HuH-7 (cell line): ENCODE results near the gene ZBTB7C.

Source experiments
- DNase-seq: peaks from one replicate; pipeline ENCODE4 v3.0.0; 2011; ENCODE audit warnings: low spot score

ZBTB7C gene

DNA sequence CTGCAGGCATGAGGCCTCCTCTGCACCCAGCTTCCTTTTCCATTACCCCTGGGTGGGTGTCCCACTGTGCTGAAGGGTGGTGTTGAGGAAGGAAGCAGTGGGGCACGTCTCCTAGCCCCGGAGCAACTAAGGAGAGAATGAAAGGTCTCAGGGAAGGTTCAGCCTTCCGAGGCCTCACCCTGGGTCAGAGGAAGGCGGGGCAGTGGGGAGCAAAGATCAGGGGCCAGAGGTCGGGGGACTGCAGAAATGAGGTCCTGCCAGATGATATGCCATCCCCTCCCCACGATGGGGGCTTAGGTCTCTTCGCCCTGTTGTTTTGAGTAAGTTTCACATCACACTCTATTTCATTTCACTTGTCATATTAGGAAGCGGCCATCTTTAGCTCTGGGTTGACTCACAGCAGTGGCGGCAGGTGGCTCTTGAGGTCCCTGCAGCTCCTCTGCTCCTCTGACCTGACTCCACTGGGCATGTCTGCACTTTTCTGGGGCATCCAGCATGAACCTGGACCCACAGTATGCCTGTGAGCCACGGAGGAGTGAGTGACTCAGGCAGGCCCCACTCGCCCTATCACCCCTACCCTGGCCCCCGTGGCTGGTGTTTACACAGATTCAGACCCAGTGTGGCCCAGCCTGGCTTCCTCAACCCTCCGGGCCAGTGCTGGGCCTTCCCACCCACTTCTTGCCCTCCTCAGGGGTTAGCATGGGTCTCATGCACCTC lies 325.0 kb downstream of the ZBTB7C start:
- no peak for DNase-seq

DNA sequence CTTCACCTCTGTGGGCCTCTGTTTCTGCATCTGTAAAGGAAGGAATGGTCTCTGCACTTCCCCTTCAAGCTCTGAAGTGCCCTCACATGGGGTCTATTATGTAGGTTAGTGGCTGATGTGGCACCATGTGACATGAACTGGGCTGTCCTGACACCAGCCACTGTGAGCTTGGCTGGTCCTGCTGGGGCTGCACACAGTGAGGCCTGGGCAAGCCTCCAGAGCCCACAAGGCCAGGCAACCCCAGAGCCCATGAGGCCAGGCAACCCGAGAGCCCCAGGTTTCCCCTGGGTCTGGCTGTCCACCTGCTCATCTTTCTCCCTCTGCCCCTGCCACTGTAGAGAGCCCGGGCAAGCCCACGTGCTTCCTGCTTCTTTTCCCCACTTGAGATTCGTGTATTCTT lies 328.6 kb downstream of the ZBTB7C start:
- DNase-seq = no peak

DNA sequence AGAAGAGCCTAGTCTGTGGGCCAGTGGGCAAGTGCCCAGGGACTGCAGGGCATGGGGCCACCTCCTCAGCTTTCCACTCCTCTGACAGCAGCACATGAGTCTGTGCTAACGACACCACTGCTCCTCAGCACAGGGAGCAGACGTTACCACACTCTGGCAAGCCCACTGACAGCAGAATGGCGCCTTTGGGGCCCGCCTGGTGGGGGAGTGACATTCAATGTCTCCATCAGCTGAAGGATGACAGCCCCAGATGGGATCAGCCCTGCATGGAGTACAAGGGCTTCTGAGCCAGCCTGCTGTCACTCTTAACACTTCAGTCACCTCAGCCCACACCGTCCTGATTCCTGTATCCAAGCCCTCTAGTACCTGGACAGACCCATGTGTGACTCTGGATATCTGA lies 329.3 kb downstream of the ZBTB7C start:
- no peak for DNase-seq

DNA sequence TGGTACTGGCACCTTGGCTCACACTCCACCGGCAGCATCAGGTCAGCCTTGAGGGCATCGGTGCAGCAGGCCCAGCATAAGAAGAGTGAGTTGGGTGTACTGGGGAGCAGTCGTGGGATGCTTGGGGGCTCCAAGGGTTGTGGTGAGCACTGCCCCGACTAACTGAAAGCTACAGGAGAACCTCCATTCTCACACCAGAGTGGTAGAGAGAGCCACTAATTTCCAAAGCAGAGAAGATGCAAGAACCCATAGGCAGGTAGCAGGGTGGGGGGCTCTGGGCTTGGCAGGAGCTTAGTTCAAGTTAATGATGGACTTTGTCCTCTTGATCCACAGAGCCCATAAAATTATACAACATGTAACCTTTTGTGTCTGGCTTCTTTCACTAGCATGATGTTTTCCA lies 330.7 kb downstream of the ZBTB7C start:
- no peak for DNase-seq

DNA sequence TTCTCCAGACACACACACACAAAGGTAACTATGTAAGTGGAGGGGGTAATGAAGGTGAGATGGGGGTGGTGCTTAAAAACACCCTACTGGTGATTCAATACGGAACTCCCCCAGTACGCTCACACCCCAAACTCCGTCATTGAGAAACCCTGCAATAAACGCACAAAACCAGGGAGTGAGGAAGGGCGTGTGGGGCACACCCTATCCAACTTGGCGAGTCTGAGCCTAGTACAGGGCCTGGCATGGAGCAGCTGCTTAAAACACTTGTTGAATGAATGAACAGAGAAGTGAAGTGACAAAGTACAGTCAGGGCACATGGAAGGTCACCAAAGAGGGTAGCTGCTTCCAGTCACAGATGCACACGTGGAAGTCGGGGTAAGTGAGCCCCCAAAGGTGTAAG lies 331.9 kb downstream of the ZBTB7C start:
- DNase-seq = no peak

DNA sequence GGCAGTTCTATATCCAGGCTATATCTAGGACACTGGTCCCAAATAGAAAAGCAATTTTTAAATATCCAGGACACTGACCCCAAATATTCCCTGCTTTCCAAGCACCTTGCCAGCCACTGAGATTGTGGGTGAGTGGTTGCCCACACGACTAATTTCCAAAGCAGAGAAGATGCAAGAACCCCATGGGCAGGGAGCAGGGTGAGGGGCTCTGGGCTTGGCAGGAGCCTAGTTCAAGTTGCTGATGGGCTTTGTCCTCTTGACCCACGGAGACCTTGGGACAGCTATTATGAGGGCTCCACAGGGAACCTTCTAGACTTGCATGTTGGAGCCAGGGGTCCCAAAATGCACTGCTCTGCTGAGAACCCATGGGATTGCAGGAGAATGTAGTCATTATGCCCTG lies 332.7 kb downstream of the ZBTB7C start:
- DNase-seq = no peak

DNA sequence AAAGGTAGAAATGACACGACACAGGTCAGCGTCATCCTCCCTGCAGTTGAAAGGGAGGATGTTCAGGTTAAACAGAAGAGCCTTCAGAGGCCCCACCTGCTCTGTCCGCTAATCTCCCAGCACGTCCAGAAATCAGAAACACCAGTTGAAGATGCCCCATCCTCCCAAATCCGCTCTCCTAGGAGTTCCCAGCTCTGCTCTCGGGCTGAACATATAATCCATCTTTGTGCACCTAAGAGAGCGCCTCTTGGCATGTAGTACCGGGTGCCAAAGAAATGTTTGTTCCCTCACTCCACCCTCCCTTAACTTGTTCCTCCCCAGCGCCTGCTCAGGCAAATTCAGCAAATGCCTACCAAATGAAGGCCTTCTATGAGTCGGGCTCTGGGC lies 333.5 kb downstream of the ZBTB7C start:
- no peak for DNase-seq

DNA sequence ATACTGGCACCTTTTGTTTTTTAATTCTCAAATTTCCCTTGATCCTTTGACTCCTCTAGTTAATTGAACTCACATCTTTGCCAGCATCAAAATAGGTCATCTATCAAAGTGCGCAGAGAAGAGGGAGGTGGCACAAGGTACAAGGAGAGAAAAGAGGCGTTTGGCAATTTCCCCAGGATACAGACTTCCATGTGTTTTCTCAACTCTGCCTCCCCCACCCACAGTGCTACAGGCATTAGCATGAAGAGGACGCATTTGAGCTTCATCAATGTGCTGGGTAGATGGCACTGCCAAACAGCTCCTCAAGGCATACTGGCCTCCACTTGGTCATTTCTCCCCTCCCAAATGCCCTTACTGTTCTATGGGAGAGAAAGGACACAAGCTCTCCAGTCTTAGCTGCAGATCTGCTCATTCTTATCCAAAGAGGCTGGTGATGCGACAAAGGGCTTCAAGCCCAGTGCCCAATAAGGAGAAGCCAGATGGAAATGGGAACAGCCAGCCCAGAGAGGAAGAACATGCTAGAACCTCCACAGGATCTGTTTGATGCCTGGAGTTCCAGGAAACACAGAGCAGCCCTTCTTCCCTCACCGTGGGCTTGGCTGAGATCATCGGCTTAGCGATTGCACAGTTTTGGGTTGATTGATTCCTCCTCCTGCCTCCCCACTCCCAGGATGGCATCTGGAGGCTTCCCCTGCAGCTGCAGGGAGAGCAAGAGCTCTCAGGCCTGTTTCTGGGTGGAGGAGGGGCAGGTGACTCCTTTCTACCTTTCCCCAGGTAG lies 334.1 kb downstream of the ZBTB7C start:
- DNase-seq = no peak

DNA sequence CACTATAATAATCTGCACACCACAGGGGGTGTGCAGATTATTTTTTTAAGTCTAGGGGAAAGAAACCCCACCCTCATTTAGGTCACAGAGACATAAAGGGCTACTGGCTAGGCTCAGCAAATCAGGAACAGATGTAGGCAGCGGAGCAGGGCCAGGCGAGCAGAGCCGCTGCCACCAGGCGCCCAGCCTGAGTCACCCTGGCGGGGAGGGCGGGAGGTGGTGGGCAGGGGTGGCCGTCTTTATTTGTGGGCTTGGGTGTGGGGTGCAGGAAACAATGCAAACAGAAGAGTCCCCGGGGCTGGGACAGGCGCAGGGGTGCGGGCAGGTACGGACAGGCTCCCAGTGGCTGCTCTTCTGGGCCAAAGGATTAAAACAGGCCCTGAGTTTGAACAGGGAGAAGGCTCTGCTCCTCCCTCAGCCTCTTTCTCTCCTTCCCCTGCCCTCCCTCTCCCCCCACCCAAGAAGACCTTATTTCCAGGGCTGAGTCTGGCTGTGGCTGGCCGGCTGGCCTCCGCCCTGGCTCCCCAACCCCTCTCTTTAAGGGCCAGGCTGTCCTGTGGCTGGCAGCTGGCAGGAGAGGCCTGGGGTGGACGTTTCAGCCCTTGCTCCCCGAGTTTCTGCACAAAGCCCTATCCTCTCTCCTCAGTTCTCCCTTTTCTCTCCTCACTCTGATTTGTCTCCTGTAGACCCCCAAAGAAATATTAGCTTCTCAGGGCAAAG lies 335.8 kb downstream of the ZBTB7C start:
- DNase-seq = no peak

DNA sequence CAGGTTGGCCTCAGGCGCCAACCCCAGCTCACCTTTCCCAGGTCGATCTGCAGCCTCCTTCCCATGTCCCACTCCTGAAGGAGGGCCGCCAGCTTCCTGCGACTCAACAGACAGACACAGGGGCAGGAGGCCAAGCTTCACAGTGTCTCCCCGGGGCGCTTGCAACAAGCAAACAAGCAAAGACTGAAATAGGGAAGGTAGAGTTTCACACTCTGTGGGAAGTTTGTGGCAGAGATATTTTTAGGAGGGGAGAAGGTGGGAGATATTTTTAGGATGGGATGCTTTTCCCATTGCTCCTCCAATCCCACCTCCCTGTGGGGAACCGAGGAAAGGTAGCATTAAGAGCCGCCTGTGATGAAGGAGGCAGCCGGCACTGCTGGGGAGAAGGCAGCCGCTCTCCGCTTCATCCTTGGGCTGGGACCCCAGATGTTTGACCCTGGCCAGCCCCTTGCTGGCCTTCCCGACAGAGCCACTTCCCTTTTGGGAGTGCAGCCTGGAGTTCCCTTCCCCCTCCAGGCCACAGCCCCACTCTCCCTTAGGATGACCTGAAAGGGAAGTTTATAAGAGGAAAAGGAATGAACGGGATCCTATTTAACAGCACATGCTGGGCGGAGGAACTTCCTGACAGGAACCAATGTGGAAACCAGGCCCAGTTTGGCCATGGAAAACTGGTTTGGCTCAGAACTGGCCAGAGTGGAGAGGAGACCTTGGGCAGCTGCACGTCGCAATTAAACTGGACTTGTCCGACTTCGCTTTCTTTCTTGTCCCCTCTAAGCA lies 336.6 kb downstream of the ZBTB7C start:
- DNase-seq = no peak

DNA sequence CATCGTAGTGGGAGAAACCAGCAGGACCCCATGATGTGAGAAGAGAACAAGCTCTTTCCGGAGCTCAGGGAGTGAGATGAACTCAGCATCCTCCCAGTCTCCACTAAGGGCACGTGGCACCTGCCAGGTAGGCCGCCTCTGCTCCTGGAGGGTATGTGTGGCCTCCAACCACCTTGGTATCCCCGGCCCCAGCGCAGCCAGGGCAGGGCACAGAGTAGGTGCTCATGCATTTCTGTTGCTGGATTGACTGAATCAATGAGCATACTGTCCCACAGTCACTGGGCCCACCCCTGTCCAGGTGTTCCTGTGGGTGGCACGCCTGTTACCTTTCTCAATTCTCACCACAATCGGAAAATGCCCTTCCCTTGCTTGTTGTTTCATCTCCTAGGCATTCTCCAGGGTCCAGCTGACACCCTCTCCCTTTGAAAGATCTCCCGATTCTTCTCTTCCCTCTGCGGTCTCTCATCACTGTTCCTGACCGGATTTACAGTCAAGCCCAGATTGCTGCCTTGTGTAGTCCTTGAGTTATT lies 340.2 kb downstream of the ZBTB7C start:
- no peak for DNase-seq

DNA sequence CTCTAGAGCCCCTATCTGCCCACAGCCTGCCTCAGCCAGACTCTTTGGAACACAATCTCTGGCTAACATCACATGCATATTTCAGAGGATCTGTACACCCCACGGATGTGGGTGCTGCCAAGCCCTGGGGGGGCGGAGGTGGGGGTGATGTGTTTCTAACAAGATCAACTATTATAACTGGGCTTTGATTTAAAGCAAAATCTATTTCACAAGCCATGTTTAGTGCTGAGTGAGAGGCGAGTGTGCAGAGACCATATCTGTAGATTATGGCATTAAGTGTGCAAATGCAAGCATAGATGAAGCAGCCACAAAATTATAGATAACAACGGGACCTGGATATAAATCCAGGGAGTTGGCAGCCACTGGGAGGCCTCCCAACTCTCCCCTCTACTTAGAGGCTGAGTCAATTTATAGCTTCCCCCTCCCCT lies 342.9 kb downstream of the ZBTB7C start:
- no peak for DNase-seq

DNA sequence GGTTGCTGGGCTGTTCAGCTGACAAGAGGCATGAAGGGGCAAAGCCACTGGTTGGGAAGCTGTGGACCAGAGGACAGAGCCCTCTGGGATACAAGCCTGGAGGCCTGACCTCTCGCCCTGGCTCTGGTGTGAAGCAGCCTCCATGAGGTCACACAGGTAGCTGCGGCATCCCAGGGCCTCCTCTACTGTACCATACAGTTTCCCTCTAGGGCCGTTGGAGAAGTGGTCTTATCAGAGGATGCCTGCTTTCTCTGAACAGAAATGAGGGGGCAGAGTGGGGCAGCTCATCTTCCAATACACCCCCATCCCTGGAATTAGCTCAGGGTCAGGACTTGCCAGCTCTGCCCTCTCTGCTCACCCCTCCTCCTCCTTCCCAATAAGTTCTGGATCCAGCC lies 343.6 kb downstream of the ZBTB7C start:
- no peak for DNase-seq

DNA sequence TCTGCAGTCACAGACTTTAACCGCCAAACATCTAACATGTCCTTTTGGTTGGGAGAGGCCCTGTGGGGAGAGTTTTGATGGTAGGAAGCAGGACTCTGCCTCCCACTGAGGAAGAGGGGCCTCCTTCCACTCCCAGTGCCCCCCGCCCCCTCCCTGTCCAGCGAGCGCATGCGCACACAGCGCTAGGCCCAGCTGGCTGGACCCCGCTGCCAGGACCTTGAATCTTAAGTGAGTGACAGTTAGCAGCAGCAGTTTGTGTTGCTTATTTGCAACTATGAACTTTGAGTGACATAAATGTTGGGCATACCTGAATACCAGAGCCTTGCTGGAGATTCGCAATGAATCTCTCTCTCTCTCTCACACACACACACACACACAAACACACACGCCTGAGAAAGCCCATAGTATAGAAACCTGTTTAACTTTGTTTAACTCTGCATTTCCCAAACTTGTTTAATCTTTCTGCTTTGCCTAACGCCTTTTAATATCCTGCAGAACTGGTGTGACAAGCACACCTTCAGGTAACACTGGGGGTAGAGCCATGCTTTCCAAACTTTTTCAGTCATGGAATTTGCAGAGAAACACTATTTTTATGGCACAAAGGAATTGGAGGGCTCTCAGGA lies 344.1 kb downstream of the ZBTB7C start:
- no peak for DNase-seq

DNA sequence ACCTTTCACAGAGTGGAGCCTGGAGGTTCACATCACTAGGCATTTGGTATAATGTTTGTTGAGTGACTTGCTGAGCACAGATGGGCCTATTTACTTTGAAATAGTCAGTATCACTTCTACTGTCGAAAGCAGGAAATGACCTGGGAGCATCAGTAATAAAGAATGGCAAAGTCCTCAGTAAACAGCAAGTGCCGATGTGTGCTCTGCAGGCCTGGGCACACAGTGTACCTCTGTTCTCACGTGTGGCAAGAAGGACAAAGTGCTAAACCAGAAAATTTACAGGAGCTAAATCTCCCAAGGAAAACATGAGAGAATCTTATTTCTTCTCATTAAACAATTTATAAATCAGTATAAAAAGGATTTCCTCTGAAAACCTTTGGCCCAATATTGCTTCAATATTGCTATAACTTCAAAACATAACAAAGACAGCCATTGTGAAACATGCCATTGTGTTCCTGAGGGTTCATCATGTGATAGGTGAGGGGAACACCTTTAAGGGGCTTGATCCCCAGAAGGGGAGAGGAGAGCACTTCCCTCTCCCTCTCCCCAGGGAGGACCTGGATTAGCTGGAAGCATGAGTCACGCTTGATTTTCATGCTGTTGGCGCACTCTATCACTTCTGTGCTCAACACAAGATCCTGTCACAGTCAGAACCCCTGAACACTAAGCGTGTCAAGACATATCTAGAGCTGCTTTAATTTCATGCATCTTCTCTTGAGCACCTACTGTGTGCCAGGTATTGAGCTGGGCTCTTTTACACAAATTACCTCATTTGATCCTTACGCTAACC lies 347.2 kb downstream of the ZBTB7C start:
- no peak for DNase-seq

DNA sequence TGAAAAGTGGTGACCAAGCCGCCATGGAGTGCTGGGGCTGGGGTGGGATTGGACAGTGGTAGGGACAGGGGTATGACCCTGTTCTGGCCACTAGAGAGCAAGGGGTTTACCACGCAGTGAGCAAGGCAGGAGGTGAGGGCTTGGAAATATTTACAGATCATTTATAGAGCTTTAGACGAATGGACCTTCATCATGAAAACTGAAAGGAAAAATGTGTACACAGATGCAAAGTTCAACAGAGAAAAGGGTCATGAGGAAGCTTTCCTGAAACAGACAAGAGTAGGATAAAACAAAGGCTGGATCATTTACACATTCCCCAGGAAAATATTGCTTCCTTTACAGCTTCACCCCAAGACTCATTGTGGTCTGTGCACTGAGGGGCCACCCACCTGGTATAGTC lies 348.2 kb downstream of the ZBTB7C start:
- no peak for DNase-seq

DNA sequence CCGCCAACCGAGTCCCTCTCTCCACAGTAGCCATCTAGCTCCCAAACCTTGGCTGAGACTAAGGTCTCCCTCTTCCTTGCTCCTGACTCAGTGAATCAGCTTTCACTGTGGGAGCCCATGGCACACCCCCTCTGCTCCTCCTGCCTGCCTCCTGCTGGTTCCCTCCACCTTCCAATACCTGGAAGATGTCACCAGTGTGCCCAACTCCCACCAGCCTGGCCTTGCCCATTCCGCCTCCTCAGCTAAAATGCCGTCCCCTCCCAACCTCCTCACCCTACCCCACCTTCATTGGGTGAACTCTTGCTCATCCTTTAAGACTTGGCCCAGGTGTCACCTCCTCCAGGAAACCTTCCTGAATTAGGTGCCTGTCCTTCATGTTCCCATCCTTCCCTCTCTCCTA lies 348.8 kb downstream of the ZBTB7C start:
- DNase-seq = no peak

DNA sequence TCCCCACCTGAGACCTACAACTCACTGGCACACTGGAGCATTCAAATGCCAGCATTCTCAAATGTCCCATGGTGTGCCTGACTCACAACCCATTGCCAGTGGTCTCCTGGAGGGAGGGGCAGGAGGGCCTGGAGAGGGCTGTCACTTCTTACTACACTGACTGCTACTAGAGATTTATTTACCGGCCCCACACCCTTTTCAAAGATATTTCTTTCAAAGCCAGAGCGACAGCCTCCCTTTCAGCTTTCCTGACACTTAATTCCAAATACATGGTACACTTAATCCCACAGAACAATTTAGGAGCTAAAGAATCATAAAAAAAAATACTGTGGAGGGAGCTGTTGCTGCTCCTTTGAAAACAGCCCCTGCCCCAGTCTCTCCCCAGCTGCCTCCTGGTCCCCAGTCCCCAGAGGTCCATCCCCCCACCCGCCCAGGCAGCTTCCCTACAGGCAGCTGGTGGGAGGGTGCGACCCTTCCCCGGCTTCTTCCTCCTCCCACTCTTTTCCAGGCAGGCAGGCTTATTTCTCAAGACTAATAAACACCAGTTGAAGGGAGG lies 349.6 kb downstream of the ZBTB7C start:
- no peak for DNase-seq

DNA sequence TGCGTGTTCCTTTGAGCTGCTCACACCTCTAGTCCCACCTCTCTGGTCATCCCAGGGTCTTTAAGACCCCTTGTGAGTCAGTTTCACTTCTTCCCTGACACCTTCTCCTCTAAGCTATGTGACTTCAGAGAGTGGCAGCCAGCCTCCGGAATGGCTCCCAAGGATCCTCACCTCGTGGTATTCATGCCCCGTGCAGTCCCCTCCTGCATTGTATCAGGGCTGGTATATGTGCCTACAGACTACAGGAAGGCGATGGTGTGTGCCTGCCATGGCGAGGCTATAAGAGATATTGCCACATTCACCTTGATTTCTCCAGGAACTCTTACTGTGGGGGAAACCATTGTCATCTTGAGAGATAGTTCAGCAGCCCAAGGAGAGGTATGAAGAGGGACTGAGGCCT lies 350.7 kb downstream of the ZBTB7C start:
- no peak for DNase-seq

DNA sequence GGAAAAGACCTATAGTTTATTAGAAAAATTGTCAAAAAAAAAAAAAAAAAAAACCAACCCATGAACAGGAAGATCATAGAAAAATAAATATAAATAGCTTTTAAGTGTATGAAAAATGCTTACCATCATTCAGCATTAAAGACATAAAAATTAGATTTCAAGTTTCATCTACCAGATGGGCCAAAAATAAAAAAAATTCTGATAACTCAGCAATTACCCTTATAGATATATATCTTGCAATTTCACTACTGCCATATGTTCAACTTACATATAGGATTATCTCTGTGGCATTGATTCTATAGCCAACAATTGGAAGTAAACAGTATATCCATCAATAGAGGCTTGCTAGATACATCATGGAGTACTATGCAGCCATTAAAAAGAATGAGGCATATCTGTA lies 352.2 kb downstream of the ZBTB7C start:
- DNase-seq = no peak

DNA sequence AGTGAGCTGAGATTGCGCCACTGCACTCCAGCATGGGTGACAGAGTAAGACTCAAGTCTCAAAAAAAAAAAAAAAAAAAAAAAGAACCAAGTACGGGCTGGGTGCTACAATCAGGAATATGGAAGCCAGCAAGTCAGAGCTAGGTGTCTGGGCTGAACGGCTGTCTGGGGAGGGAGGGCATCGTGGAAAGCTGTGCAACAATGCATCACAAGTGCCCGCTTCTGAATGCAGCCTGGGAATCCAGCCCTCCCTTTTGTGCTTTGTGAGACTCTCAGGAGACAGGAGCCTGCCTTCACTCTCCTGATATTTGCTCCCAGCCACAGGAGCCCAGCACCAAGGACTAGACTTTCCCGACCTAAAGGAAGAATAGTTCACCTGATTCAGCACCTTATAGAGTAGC lies 353.8 kb downstream of the ZBTB7C start:
- no peak for DNase-seq
